Vagina (tissue), 2 donors: ENCODE data around the gene TMC3. TPM values are rescaled to one million over a fixed set of nuclear protein-coding genes. Genes with fewer than 3 reads are reported as not detected.

ENCODE experiments used
- DNase-seq, 2 donors: peaks; one replicate each; pipeline ENCODE4 v3.0.0-alpha.2; 2017; ENCODE audit errors: extremely low spot score in 2 of 2
- H3K27ac ChIP-seq: fragments of 200-600 bp; sonication (generic); one replicate; pipeline ENCODE4 v1.5.1; 2019
- H3K27me3 ChIP-seq: fragments of 200-600 bp; sonication (generic); one replicate; pipeline ENCODE4 v1.5.1; 2019
- H3K36me3 ChIP-seq, 2 donors: fragments of 200-600 bp; sonication (generic); one replicate each; pipeline ENCODE4 v1.5.1; 2017 to 2019
- H3K4me1 ChIP-seq: fragments of 200-600 bp; sonication (generic); one replicate; pipeline ENCODE4 v1.5.1; 2019
- H3K4me3 ChIP-seq, 2 donors: fragments of 200-600 bp; sonication (generic); 1 replicate in 1 of 2; 2 replicates in 1 of 2; pipeline ENCODE4 v1.5.1; 2016 to 2019
- H3K9me3 ChIP-seq: fragments of 200-600 bp; sonication (generic); one replicate; pipeline ENCODE4 v1.5.1; 2019
- POLR2A ChIP-seq, 2 donors: fragments of 450-650 bp; IDR thresholded peaks; one replicate each; pipeline ENCODE4 v1.6.1; 2017; ENCODE audit warnings: antibody characterized with exemption in 2 of 2, mild to moderate bottlenecking in 2 of 2, moderate library complexity in 2 of 2
- POLR2AphosphoS5 ChIP-seq, 2 donors: sonication (generic); formaldehyde crosslinking; IDR thresholded peaks; one replicate each; pipeline ENCODE4 v1.9.0; 2017; ENCODE audit warnings: antibody characterized with exemption in 2 of 2, mild to moderate bottlenecking in 2 of 2, low read depth in 1 of 2; ENCODE audit not compliant: insufficient read depth in 1 of 2
- intact Hi-C: fragments of 100-400 bp; cut with DNase I; formaldehyde crosslinking; loops from one replicate; pipeline ENCODE4 v1.15.1; 2023
- total RNA-seq: library from RNA; depleted of rRNA; stranded (reverse); fragments of >200 nt; gene quantifications from one replicate; pipeline ENCODE4 v1.2.3, GENCODE V29; 2016
- TF ChIP-seq, protein P1 (sequence below), 3 experiments: fragments of 450-650 bp in 2 of 3; fragments of 200-600 bp in 1 of 3; sonication (generic) in 1 of 3; IDR thresholded peaks; one replicate each; pipeline ENCODE4 v1.5.1; 2017 to 2019; ENCODE audit warnings: antibody characterized with exemption in 3 of 3, mild to moderate bottlenecking in 2 of 3, moderate library complexity in 2 of 3

The TMC3 gene
- total RNA-seq, 1 donor from 2014 or later, result 2.7 TPM

DNA sequence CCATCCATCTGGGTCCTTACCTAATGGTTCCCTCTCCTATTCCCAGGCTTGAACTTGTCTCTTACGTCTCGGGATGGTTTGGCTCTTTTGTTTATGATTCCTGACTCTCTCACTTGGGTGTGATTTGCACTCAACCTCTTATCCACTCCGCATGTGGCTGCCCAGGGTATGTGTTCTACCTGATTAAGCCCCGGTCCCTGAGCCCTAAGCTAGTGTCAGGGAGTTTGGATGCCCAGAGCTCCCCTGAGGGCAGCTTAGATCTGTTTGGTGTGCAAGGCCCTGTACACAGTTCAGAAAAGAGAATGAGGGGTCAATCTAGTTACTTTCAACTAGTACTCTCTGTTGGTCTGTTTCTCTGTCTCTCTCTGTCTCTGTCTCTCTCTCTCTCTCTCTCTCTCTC lies 34.2 kb downstream of the TMC3 start:
- TF ChIP-seq POLR2A (IDR thresholded peaks at IDR 0.05) (no peak), POLR2AphosphoS5 (IDR thresholded peaks at IDR 0.05; ENCODE audit: insufficient read depth in 1 of 2, low read depth in 1 of 2) (no peak)
- TF ChIP-seq, protein P1, sequence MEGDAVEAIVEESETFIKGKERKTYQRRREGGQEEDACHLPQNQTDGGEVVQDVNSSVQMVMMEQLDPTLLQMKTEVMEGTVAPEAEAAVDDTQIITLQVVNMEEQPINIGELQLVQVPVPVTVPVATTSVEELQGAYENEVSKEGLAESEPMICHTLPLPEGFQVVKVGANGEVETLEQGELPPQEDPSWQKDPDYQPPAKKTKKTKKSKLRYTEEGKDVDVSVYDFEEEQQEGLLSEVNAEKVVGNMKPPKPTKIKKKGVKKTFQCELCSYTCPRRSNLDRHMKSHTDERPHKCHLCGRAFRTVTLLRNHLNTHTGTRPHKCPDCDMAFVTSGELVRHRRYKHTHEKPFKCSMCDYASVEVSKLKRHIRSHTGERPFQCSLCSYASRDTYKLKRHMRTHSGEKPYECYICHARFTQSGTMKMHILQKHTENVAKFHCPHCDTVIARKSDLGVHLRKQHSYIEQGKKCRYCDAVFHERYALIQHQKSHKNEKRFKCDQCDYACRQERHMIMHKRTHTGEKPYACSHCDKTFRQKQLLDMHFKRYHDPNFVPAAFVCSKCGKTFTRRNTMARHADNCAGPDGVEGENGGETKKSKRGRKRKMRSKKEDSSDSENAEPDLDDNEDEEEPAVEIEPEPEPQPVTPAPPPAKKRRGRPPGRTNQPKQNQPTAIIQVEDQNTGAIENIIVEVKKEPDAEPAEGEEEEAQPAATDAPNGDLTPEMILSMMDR (IDR thresholded peaks at IDR 0.05), result no peak
- H3K27me3 ChIP-seq, result no peaks in the 10 kb centered on the region
- no peak overlapping the region for H3K4me3 ChIP-seq
- H3K27ac ChIP-seq, result no peak overlapping the region
- H3K9me3 ChIP-seq, result no peaks in the 10 kb centered on the region
- intact Hi-C loops, result no loop called here
- H3K4me1 ChIP-seq, result peaks cover 27% of the 10 kb centered on the region
- no peaks in the 10 kb centered on the region for H3K36me3 ChIP-seq
- peak in 1 of 2 donors; percentile 60 for DNase-seq

DNA sequence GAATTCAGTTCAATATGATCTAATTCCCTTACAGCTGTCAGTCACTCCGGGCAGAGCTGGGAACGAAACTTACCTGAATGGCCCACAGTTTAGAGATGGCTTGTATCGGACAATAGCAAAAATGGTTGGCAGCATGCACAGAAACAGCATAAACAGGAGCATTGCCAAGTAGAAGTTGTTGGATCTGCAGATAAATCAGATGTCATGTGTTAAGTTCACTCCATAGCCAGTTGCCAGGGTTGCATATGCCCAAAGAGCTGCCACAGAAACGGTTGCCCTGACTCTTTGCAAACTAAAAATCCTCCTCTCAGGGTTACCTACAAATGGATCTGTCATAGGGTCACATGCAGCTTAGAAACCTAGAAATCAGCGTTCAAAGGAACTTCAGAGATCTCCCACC lies 34.7 kb downstream of the TMC3 start:
- peak in 1 of 2 donors; percentile 79 for DNase-seq
- Histone ChIP-seq H3K9me3 (no peaks in the 10 kb centered on the region), H3K4me1 (peaks cover 27% of the 10 kb centered on the region), H3K36me3 (no peaks in the 10 kb centered on the region), H3K27me3 (no peaks in the 10 kb centered on the region), H3K27ac (peak overlapping the region; percentile 51), H3K4me3 (no peak overlapping the region)
- TF ChIP-seq, protein P1 (IDR thresholded peaks at IDR 0.05), result no peak
- TF ChIP-seq POLR2AphosphoS5 (IDR thresholded peaks at IDR 0.05; ENCODE audit: insufficient read depth in 1 of 2, low read depth in 1 of 2), result no peak
- no peak for TF ChIP-seq POLR2A (IDR thresholded peaks at IDR 0.05)
- intact Hi-C loops, result no loop called here

DNA sequence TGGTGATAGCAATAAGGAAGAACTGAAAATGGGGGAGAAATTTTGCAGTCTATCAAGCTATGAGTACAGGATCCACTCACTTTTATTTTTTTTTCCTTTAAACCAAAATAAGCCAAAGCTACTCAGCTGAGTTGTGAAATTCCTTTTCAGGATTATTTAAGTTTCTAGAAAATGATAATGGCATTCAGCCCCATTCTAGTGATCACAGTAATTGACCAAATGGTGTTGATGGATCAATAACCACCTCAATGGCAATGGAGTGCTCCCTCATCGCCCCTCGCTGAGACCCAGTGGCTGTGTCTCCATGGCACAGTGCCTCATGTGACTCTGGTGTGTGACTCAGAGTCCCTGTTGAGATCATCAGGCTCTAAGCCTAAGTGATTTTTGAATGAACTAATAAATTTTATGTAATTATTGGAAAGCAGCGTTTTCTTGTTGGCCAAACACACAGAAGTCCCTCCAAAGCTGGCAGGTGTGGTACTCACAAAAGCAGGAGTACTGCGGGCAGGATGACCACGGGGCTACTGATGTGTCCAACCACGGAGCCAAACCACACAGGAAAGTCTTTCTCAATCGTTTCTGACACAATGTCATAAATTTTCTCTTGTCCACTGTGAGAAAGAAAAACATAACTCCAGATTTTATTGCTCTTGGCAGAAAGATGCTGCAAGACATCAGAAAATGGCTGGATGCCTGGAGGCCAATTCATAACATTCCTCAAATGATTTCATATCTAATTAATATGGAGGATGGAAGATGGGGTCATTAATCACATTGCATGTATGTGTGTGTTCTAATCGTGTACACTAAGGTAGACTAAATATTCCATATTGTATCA lies 35.6 kb downstream of the TMC3 start:
- H3K4me1 ChIP-seq, result peaks cover 27% of the 10 kb centered on the region
- no peak overlapping the region for H3K4me3 ChIP-seq
- H3K36me3 ChIP-seq, result no peaks in the 10 kb centered on the region
- H3K9me3 ChIP-seq, result no peaks in the 10 kb centered on the region
- H3K27me3 ChIP-seq, result no peaks in the 10 kb centered on the region
- intact Hi-C loops, result no loop called here
- H3K27ac ChIP-seq, result peak overlapping the region; percentile 51
- DNase-seq, result peak in 1 of 2 donors; percentile 89
- TF ChIP-seq POLR2AphosphoS5 (IDR thresholded peaks at IDR 0.05; ENCODE audit: insufficient read depth in 1 of 2, low read depth in 1 of 2) (peak; percentile 20 to 69), POLR2A (IDR thresholded peaks at IDR 0.05) (no peak)
- TF ChIP-seq, protein P1 (IDR thresholded peaks at IDR 0.05), result no peak

DNA sequence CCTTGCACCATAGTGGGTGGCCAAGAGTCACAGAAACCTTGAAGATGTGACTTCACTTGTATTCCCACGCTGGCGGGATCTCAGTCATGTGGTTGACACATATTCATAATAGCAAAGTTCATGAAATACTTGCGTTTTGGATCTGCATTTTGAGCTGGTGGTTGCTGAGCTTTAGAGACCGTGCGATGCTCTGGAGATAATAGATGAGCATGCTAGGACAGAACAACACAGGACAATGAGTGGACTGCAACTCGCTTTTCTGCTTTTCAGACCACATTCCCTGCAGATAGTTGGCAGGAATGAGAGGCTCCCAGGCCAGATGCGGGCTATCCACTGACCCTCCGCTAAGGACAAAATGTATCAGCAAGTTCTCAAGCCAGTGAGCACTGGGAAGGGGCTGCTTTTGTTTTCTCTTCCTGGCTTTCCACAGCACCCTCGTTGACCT lies 36.3 kb downstream of the TMC3 start:
- DNase-seq, result peak in 1 of 2 donors; percentile 87
- H3K9me3 ChIP-seq, result no peaks in the 10 kb centered on the region
- intact Hi-C loops, result no loop called here
- TF ChIP-seq POLR2AphosphoS5 (IDR thresholded peaks at IDR 0.05; ENCODE audit: insufficient read depth in 1 of 2, low read depth in 1 of 2) (no peak), POLR2A (IDR thresholded peaks at IDR 0.05) (no peak)
- TF ChIP-seq, protein P1 (IDR thresholded peaks at IDR 0.05), result no peak
- H3K4me1 ChIP-seq, result peaks cover 27% of the 10 kb centered on the region
- no peak overlapping the region for H3K4me3 ChIP-seq
- H3K36me3 ChIP-seq, result no peaks in the 10 kb centered on the region
- H3K27me3 ChIP-seq, result no peaks in the 10 kb centered on the region
- H3K27ac ChIP-seq, result peak overlapping the region; percentile 51

DNA sequence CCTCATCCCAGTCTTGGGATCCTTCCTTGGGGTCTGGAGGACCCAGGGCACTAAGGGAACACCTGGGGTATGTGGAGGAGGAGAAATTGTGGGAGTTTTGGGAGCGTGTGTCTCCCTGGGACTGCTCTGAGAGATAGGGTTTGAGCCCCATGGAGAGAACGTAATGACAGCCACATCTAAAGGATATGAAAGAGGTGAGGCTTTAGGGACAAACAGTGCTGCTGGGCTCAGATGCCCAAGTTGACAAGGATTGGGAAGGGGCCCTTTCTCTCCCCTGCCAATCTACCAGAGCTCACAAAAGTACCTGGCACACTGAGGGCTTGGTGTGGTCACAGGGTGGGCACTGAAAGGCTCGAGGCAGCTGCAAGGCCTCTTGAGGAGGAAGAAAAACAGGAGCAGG lies 36.8 kb downstream of the TMC3 start:
- no peak for TF ChIP-seq POLR2AphosphoS5 (IDR thresholded peaks at IDR 0.05; ENCODE audit: insufficient read depth in 1 of 2, low read depth in 1 of 2)
- TF ChIP-seq, protein P1 (IDR thresholded peaks at IDR 0.05), result no peak
- no peak for TF ChIP-seq POLR2A (IDR thresholded peaks at IDR 0.05)
- Histone ChIP-seq H3K27me3 (no peaks in the 10 kb centered on the region), H3K4me1 (peaks cover 27% of the 10 kb centered on the region), H3K36me3 (no peaks in the 10 kb centered on the region), H3K27ac (peak overlapping the region; percentile 51), H3K9me3 (no peaks in the 10 kb centered on the region), H3K4me3 (no peak overlapping the region)
- peak in 1 of 2 donors; percentile 82 for DNase-seq
- intact Hi-C loops, result no loop called here
